ENCODE results near the gene PRR11. TPM values are rescaled to one million over a fixed set of nuclear protein-coding genes. Genes with fewer than 3 reads are reported as not detected.

Gene PRR11
- total RNA-seq, 1 donor from 2014 or later: 51.9 TPM

DNA sequence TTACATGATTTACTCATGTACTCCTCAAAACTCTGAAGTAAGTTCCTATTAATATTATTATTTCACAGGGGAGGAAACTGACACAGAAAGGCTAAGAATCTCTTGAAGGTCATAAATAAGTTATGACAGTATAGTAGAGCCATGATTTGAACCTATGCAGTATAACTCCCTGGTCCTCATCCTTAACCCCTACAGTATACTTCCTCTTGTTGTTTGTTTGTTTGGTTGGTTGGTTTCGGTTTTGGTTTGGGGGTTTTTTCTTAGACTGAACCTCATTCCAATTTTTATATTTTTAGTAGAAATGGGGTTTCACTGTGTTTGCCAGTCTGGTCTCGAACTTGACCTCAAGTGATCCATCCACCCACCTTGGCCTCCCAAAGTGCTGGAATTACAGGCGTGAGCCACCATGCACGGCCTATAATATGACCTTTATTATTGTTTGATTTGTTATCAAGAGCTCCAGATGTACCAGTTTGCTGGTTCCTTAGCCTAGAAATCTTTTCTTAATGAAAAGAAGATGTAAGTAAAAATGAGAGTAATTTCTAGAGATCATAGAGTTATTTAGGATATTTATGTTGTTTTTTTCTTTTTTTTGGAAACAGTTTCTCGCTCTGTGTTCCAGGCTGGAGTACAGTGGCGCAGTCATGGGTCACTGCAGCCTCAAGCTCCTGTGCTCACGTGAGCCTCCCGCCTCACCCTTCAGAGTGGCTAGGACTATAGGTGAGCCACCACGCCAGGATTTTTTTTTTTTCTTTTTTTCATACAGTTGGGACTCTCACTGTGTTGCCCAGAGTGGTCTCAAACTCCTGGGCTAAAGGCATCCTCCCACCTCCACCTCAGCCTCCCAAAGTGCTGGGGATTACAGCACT lies 4.8 kb downstream of the PRR11 start:
- Histone ChIP-seq H3K4me2 (no peak overlapping the region), H3K9ac (no peak overlapping the region), H2AFZ (replicated peaks) (no peak overlapping the region), H3F3A (ENCODE audit: low read depth) (peaks cover 27% of the 10 kb centered on the region), H3K27me3 (no peaks in the 10 kb centered on the region), H3K9me3 (ENCODE audit: low read depth) (no peaks in the 10 kb centered on the region), H3K4me3 (no peak overlapping the region), H3K79me2 (ENCODE audit: low read depth) (peaks cover 97% of the 10 kb centered on the region), H3K4me1 (peaks cover 25% of the 10 kb centered on the region), H3K36me3 (no peaks in the 10 kb centered on the region), H3K27ac (peak overlapping the region; percentile 68), H4K20me1 (ENCODE audit: low read depth) (peaks cover 10% of the 10 kb centered on the region)
- H3K27me3 Mint-ChIP-seq (ENCODE audit: insufficient read depth, low read depth): peaks cover 3% of the 10 kb centered on the region
- peaks cover 9% of the 10 kb centered on the region for H3K36me3 Mint-ChIP-seq
- no peak for DNase-seq (ENCODE audit: low spot score)
- peaks cover 22% of the 10 kb centered on the region for H3K4me1 Mint-ChIP-seq
- no peak overlapping the region for H3K4me3 Mint-ChIP-seq
- no peak overlapping the region for H3K27ac Mint-ChIP-seq
- no peaks in the 10 kb centered on the region for H3K9me3 Mint-ChIP-seq
- TF ChIP-seq EZH2phosphoT487 (IDR thresholded peaks at IDR 0.05): no peak
- TF ChIP-seq, protein P1, sequence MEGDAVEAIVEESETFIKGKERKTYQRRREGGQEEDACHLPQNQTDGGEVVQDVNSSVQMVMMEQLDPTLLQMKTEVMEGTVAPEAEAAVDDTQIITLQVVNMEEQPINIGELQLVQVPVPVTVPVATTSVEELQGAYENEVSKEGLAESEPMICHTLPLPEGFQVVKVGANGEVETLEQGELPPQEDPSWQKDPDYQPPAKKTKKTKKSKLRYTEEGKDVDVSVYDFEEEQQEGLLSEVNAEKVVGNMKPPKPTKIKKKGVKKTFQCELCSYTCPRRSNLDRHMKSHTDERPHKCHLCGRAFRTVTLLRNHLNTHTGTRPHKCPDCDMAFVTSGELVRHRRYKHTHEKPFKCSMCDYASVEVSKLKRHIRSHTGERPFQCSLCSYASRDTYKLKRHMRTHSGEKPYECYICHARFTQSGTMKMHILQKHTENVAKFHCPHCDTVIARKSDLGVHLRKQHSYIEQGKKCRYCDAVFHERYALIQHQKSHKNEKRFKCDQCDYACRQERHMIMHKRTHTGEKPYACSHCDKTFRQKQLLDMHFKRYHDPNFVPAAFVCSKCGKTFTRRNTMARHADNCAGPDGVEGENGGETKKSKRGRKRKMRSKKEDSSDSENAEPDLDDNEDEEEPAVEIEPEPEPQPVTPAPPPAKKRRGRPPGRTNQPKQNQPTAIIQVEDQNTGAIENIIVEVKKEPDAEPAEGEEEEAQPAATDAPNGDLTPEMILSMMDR (IDR thresholded peaks at IDR 0.05): no peak
- TF ChIP-seq EZH2 (IDR thresholded peaks at IDR 0.05): no peak

DNA sequence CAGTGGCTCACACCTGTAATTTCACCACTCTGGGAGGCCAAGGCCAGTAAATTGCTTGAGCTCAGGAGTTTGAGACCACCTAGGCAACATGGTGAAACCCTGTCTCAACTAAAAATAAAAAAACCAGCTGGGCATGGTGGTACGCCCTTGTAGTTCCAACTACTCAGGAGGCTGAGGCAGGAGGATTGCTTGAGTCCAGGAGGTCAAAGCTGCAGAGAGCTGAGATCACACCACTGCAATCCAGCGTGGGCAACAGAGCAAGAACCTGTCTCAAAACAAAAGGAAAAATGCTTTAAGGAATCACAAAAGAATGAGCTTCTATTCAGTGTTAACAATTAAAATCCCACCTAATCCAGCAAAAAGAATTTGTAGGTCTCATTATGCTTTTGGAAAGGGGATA lies 5.9 kb downstream of the PRR11 start:
- H3K4me1 ChIP-seq: peaks cover 32% of the 10 kb centered on the region
- H3K27me3 ChIP-seq: no peaks in the 10 kb centered on the region
- DNase-seq (ENCODE audit: low spot score): no peak
- H3K27ac ChIP-seq: peak overlapping the region; percentile 68
- peak overlapping the region; percentile 7 for H3K4me2 ChIP-seq
- Mint-ChIP-seq H3K4me3 (no peak overlapping the region), H3K36me3 (peaks cover 9% of the 10 kb centered on the region), H3K9me3 (no peaks in the 10 kb centered on the region), H3K4me1 (peaks cover 26% of the 10 kb centered on the region), H3K27me3 (ENCODE audit: insufficient read depth, low read depth) (peaks cover 3% of the 10 kb centered on the region), H3K27ac (no peak overlapping the region)
- no peak overlapping the region for H2AFZ ChIP-seq (replicated peaks)
- peaks cover 10% of the 10 kb centered on the region for H4K20me1 ChIP-seq (ENCODE audit: low read depth)
- peaks cover 38% of the 10 kb centered on the region for H3F3A ChIP-seq (ENCODE audit: low read depth)
- H3K36me3 ChIP-seq: no peaks in the 10 kb centered on the region
- peaks cover 100% of the 10 kb centered on the region for H3K79me2 ChIP-seq (ENCODE audit: low read depth)
- TF ChIP-seq EZH2phosphoT487 (IDR thresholded peaks at IDR 0.05) (no peak), EZH2 (IDR thresholded peaks at IDR 0.05) (no peak)
- TF ChIP-seq, protein P1 (IDR thresholded peaks at IDR 0.05): no peak
- no peak overlapping the region for H3K4me3 ChIP-seq
- H3K9me3 ChIP-seq (ENCODE audit: low read depth): no peaks in the 10 kb centered on the region
- H3K9ac ChIP-seq: no peak overlapping the region

DNA sequence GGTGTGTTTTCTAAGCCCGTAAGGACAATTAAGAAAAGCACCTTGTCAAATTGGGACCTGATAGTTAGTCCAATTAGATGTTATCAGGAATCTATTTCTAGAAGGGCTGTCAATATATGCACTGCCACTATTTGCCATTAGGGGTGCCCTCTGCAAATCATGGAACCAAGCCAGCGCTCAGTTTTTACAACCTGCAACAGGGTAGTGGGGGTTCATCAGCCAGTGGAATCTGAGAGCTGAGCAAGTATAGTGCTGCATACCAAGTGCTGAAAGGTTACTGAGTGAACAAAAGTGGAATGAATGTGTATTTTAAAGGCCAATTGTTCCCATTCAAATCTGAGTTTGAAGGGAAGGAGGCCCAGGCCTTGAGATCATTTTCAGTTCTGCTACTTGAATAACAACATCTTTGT lies 10.4 kb downstream of the PRR11 start:
- H3K27ac Mint-ChIP-seq: peak overlapping the region; percentile 81
- no peak overlapping the region for H3K4me3 Mint-ChIP-seq
- TF ChIP-seq EZH2 (IDR thresholded peaks at IDR 0.05) (no peak), EZH2phosphoT487 (IDR thresholded peaks at IDR 0.05) (no peak)
- TF ChIP-seq, protein P1 (IDR thresholded peaks at IDR 0.05): peak; percentile 74
- Histone ChIP-seq H2AFZ (replicated peaks) (no peak overlapping the region), H3K79me2 (ENCODE audit: low read depth) (peaks cover 92% of the 10 kb centered on the region), H3K9me3 (ENCODE audit: low read depth) (no peaks in the 10 kb centered on the region), H3K4me1 (peaks cover 20% of the 10 kb centered on the region), H3F3A (ENCODE audit: low read depth) (peaks cover 38% of the 10 kb centered on the region), H3K27me3 (no peaks in the 10 kb centered on the region), H3K27ac (peak overlapping the region; percentile 93), H3K9ac (no peak overlapping the region), H3K4me3 (peak overlapping the region; percentile 3), H3K4me2 (peak overlapping the region; percentile 66), H4K20me1 (ENCODE audit: low read depth) (no peaks in the 10 kb centered on the region), H3K36me3 (peaks cover 9% of the 10 kb centered on the region)
- H3K9me3 Mint-ChIP-seq: no peaks in the 10 kb centered on the region
- peak; percentile 91 for DNase-seq (ENCODE audit: low spot score)
- H3K4me1 Mint-ChIP-seq: peaks cover 9% of the 10 kb centered on the region
- H3K27me3 Mint-ChIP-seq (ENCODE audit: insufficient read depth, low read depth): no peaks in the 10 kb centered on the region
- peaks cover 11% of the 10 kb centered on the region for H3K36me3 Mint-ChIP-seq
